HEK293 (cell line): ENCODE data around the gene CST1.

ENCODE experiments used
- CTCF ChIP-seq: fragments of 450-650 bp; formaldehyde crosslinking; IDR thresholded peaks from 2 replicates; pipeline ENCODE4 v1.5.1; 2016; ENCODE audit warnings: missing biosample characterization, missing genetic modification characterization
- TF ChIP-seq, protein P1 (sequence below): fragments of 450-650 bp; formaldehyde crosslinking; IDR thresholded peaks from 2 replicates; pipeline ENCODE4 v1.5.1; 2016; ENCODE audit warnings: missing biosample characterization, missing genetic modification characterization, low read depth

DNA sequence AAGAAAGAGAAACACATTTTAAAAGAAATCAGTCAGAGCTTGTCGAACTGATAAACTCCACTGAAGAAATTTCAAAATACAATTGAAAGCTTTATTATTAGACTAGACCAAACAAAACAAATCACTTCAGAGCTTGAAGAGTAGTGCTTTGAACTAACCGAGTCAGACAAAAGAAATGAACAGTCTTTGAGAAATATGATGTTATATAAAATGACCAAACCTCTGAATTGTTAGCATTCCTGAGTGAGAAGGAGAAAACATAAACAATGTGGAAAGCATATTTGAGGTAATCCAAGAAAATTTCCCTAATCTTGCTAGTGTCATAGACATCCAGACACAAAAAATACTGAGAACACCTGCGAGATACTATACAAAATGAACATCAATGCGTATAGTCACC, 48.7 kb downstream of the CST1 start:
- TF ChIP-seq CTCF (tag by site-specific recombination) = no peak
- TF ChIP-seq, protein P1, sequence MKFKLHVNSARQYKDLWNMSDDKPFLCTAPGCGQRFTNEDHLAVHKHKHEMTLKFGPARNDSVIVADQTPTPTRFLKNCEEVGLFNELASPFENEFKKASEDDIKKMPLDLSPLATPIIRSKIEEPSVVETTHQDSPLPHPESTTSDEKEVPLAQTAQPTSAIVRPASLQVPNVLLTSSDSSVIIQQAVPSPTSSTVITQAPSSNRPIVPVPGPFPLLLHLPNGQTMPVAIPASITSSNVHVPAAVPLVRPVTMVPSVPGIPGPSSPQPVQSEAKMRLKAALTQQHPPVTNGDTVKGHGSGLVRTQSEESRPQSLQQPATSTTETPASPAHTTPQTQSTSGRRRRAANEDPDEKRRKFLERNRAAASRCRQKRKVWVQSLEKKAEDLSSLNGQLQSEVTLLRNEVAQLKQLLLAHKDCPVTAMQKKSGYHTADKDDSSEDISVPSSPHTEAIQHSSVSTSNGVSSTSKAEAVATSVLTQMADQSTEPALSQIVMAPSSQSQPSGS (tag by site-specific recombination) = no peak
